IMR-90 (cell line): ENCODE data around the gene NCKAP5. TPM values are rescaled to one million over a fixed set of nuclear protein-coding genes. Genes with fewer than 3 reads are reported as not detected.

ENCODE experiments used
- ATAC-seq: fragments of 200-7000 bp; cut with Tn5 transposase; 2 replicates; pipeline ENCODE4 v1.9.1; 2020; ENCODE audit warnings: low read depth, mild to moderate bottlenecking, moderate library complexity
- BruUV-seq: library from RNA; stranded (reverse); fragments of 400-500 nt; replicated peaks from 2 replicates; lab custom pipeline; 2021; lab: Mats Ljungman, UMichigan
- CTCF ChIA-PET: fragments of 300-600 bp; formaldehyde crosslinking; extraction: SDS; loops from one replicate; lab custom pipeline; 2021; ENCODE audit warnings: antibody characterized with exemption; lab: Yijun Ruan, JAX
- POLR2A ChIA-PET: fragments of 300-600 bp; sonication (Branson Sonifier 250); formaldehyde crosslinking; loops from one replicate; lab custom pipeline; 2022; ENCODE audit warnings: antibody characterized with exemption; ENCODE audit not compliant: unreplicated experiment; lab: Charles Lee
- DNase-seq: peaks from one replicate; pipeline ENCODE4 v3.0.0; 2013
- H2AFZ ChIP-seq: replicated peaks from 2 replicates; pipeline ENCODE3; 2013; ENCODE audit warnings: low read length, mild to moderate bottlenecking; ENCODE audit not compliant: poor library complexity
- H2AK5ac ChIP-seq: 2 replicates; pipeline ENCODE4 v1.6.1; 2013; ENCODE audit warnings: low read depth, low read length, inconsistent platforms
- H2AK9ac ChIP-seq: replicated peaks from 2 replicates; pipeline ENCODE3; 2013; ENCODE audit warnings: mild to moderate bottlenecking, low read depth, low read length, moderate library complexity; ENCODE audit not compliant: poor library complexity
- H2BK120ac ChIP-seq: 2 replicates; pipeline ENCODE4 v1.6.1; 2013; ENCODE audit warnings: low read depth, low read length, inconsistent platforms
- H2BK15ac ChIP-seq: 3 replicates; pipeline ENCODE4 v1.6.1; 2013; ENCODE audit warnings: low read depth, low read length, inconsistent platforms
- H2BK20ac ChIP-seq: 2 replicates; pipeline ENCODE4 v1.6.1; 2013; ENCODE audit warnings: low read depth, mild to moderate bottlenecking, inconsistent platforms, low read length, moderate library complexity
- H2BK5ac ChIP-seq: 2 replicates; pipeline ENCODE4 v1.6.1; 2013; ENCODE audit warnings: mild to moderate bottlenecking, low read depth, low read length, inconsistent platforms; ENCODE audit not compliant: poor library complexity, severe bottlenecking
- H3K14ac ChIP-seq: replicated peaks from 2 replicates; pipeline ENCODE4 v1.6.1; 2013; ENCODE audit warnings: low read depth, low read length, inconsistent platforms
- H3K18ac ChIP-seq: 2 replicates; pipeline ENCODE4 v1.6.1; 2013; ENCODE audit warnings: low read depth, low read length, control low read depth
- H3K23ac ChIP-seq: 2 replicates; pipeline ENCODE4 v1.6.1; 2013; ENCODE audit warnings: low read depth, low read length, inconsistent platforms
- H3K27ac ChIP-seq: 2 replicates; pipeline ENCODE4 v1.5.1; 2013; ENCODE audit warnings: mild to moderate bottlenecking, control low read depth, low read length; ENCODE audit not compliant: insufficient read depth
- H3K27me3 ChIP-seq: 2 replicates; pipeline ENCODE4 v1.6.1; 2013; ENCODE audit warnings: low read length; ENCODE audit not compliant: control insufficient read depth, insufficient read depth
- H3K36me3 ChIP-seq: 2 replicates; pipeline ENCODE4 v1.6.1; 2013; ENCODE audit warnings: low read length, mixed read lengths; ENCODE audit not compliant: control insufficient read depth, insufficient read depth
- H3K4ac ChIP-seq: 2 replicates; pipeline ENCODE4 v1.6.1; 2013; ENCODE audit warnings: low read depth, low read length, inconsistent platforms
- H3K4me1 ChIP-seq: 2 replicates; pipeline ENCODE4 v1.6.1; 2013; ENCODE audit warnings: low read length, mixed read lengths; ENCODE audit not compliant: control insufficient read depth, insufficient read depth
- H3K4me2 ChIP-seq: 2 replicates; pipeline ENCODE4 v1.6.1; 2013; ENCODE audit warnings: low read depth, mild to moderate bottlenecking, control low read depth, low read length, moderate library complexity
- H3K4me3 ChIP-seq: 2 replicates; pipeline ENCODE4 v1.5.1; 2013; ENCODE audit warnings: low read depth, mild to moderate bottlenecking, control low read depth, low read length, moderate library complexity; ENCODE audit not compliant: insufficient read depth
- H3K56ac ChIP-seq: 2 replicates; pipeline ENCODE4 v1.6.1; 2013; ENCODE audit warnings: low read length, inconsistent platforms; ENCODE audit not compliant: insufficient read depth; ENCODE audit errors: extremely low read depth
- H3K79me1 ChIP-seq, 2 experiments: 2 replicates each; pipeline ENCODE4 v1.6.1; 2013; ENCODE audit warnings: low read length in 2 of 2, inconsistent platforms in 1 of 2, low read depth in 1 of 2
- H3K9ac ChIP-seq: 2 replicates; pipeline ENCODE4 v1.6.1; 2013; ENCODE audit warnings: low read depth, low read length, control low read depth
- H3K9me1 ChIP-seq: 2 replicates; pipeline ENCODE4 v1.6.1; 2013; ENCODE audit warnings: low read length, inconsistent platforms; ENCODE audit not compliant: insufficient read depth
- H3K9me3 ChIP-seq: 2 replicates; pipeline ENCODE4 v1.6.1; 2013; ENCODE audit warnings: low read length; ENCODE audit not compliant: control insufficient read depth, insufficient read depth
- H4K20me1 ChIP-seq: 2 replicates; pipeline ENCODE4 v1.6.1; 2013; ENCODE audit warnings: low read length, inconsistent platforms; ENCODE audit not compliant: insufficient read depth
- H4K5ac ChIP-seq: 2 replicates; pipeline ENCODE4 v1.6.1; 2013; ENCODE audit warnings: mild to moderate bottlenecking, low read depth, low read length, control low read depth
- H4K8ac ChIP-seq, 2 experiments: 2 replicates each; pipeline ENCODE4 v1.6.1; 2013; ENCODE audit warnings: low read depth in 2 of 2, low read length in 2 of 2, control low read depth in 1 of 2, inconsistent platforms in 1 of 2
- H4K91ac ChIP-seq: 2 replicates; pipeline ENCODE4 v1.6.1; 2013; ENCODE audit warnings: low read depth, low read length, inconsistent platforms; ENCODE audit not compliant: insufficient read depth
- BHLHE40 ChIP-seq: fragments of 150-350 bp; IDR thresholded peaks from 2 replicates; pipeline ENCODE4 v1.6.1; 2016; ENCODE audit warnings: mild to moderate bottlenecking, low read depth, low read length
- CHD1 ChIP-seq: IDR thresholded peaks from 2 replicates; pipeline ENCODE4 v1.6.1; 2012; ENCODE audit warnings: low read depth, low read length, improper control_type of control experiment
- MAFK ChIP-seq: IDR thresholded peaks from 2 replicates; pipeline ENCODE4 v1.6.1; 2012; ENCODE audit warnings: low read depth, low read length, improper control_type of control experiment
- MAZ ChIP-seq: IDR thresholded peaks from 2 replicates; pipeline ENCODE4 v1.6.1; 2012; ENCODE audit warnings: low read depth, mild to moderate bottlenecking, low read length, improper control_type of control experiment, moderate library complexity, borderline replicate concordance
- NFE2L2 ChIP-seq: fragments of 150-350 bp; IDR thresholded peaks from 2 replicates; pipeline ENCODE4 v1.6.1; 2016; ENCODE audit warnings: low read depth, mild to moderate bottlenecking, low read length
- POLR2A ChIP-seq: IDR thresholded peaks from 2 replicates; pipeline ENCODE4 v1.6.1; 2012; ENCODE audit warnings: mild to moderate bottlenecking, low read depth, low read length
- RCOR1 ChIP-seq: IDR thresholded peaks from 2 replicates; pipeline ENCODE4 v1.6.1; 2012; ENCODE audit warnings: mild to moderate bottlenecking, low read length, improper control_type of control experiment; ENCODE audit not compliant: insufficient replicate concordance
- RFX5 ChIP-seq: IDR thresholded peaks from 2 replicates; pipeline ENCODE4 v1.8.0; 2012; ENCODE audit warnings: low read depth, mild to moderate bottlenecking, low read length, moderate library complexity
- SMC3 ChIP-seq: fragments of 150-350 bp; IDR thresholded peaks from 2 replicates; pipeline ENCODE4 v1.6.1; 2016; ENCODE audit warnings: low read depth, mild to moderate bottlenecking, antibody characterized with exemption, low read length, moderate library complexity
- WGBS, 2 experiments: methylation state at CpG; one replicate each; pipeline versions ENCODE4 v1.1.5 to v1.1.7; 2013; ENCODE audit warnings: missing lambda C conversion rate in 2 of 2; ENCODE audit not compliant: insufficient read length in 1 of 2; ENCODE audit errors: extremely low coverage in 2 of 2; 5-methylcytosine and 5-hydroxymethylcytosine counted together
- dilution Hi-C: fragments of 300-500 bp; cut with HindIII; formaldehyde crosslinking; loops from one replicate; pipeline ENCODE4 v1.14.3; 2018; ENCODE audit warnings: low sequenced_read_pairs; ENCODE audit not compliant: unreplicated experiment
- in situ Hi-C: fragments of 300-500 bp; cut with MboI; formaldehyde crosslinking; loops from 3 replicates; pipeline ENCODE4 v1.14.3; 2019; ENCODE audit warnings: low sequenced_read_pairs, inconsistent platforms, mixed read lengths
- intact Hi-C: fragments of 100-400 bp; cut with micrococcal nuclease; formaldehyde crosslinking; loops from 2 replicates; pipeline ENCODE4 v1.10.0; 2022
- polyA plus RNA-seq, 3 experiments: library from polyadenylated mRNA; depleted of rRNA; stranded (reverse); fragments of >200 nt; gene quantifications; 2 replicates each; pipeline ENCODE4 v1.2.3, GENCODE V29; 2012; ENCODE audit warnings: low replicate concordance in 1 of 3
- total RNA-seq: library from RNA; depleted of rRNA; stranded (reverse); fragments of >200 nt; gene quantifications from 2 replicates; pipeline ENCODE4 v1.2.3, GENCODE V29; 2012
- TF ChIP-seq, protein P1 (sequence below): fragments of 150-350 bp; IDR thresholded peaks from 2 replicates; pipeline ENCODE4 v1.6.1; 2017; ENCODE audit warnings: mild to moderate bottlenecking, antibody characterized with exemption, low read length, low read depth
- TF ChIP-seq, protein P2 (sequence below): fragments of 150-350 bp; IDR thresholded peaks from 2 replicates; pipeline ENCODE4 v1.6.1; 2016; ENCODE audit warnings: low read depth, mild to moderate bottlenecking, low read length, moderate library complexity, borderline replicate concordance

Gene NCKAP5
- total and polyA plus RNA-seq, 2 of the 4 experiments (the other 2 are of a cell fraction) = 2.7 to 3.9 TPM

- Histone ChIP-seq H4K20me1 (no peaks in the 10 kb centered on the region), H3K4ac (no peak overlapping the region), H3K9me3 (no peaks in the 10 kb centered on the region), H3K27me3 (no peaks in the 10 kb centered on the region), H3K9ac (no peak overlapping the region), H3K23ac (no peak overlapping the region), H2BK15ac (no peak overlapping the region), H3K79me1 (no peaks in the 10 kb centered on the region), H3K4me1 (no peaks in the 10 kb centered on the region), H4K8ac (no peak overlapping the region), H3K14ac (no peak overlapping the region), H2BK120ac (no peak overlapping the region), H2BK5ac (no peak overlapping the region), H4K5ac (no peak overlapping the region), H3K9me1 (no peaks in the 10 kb centered on the region; the same call in 1 of the 2 replicates), H3K27ac (no peak overlapping the region), H2AK5ac (no peak overlapping the region), H2BK20ac (no peak overlapping the region), H3K56ac (no peak overlapping the region), H3K4me3 (no peak overlapping the region), H2AFZ (no peak overlapping the region), H3K18ac (no peak overlapping the region), H3K4me2 (no peak overlapping the region), H2AK9ac (no peak overlapping the region), H3K36me3 (peaks cover 34% of the 10 kb centered on the region), H4K91ac (no peak overlapping the region)
- ChIA-PET POLR2A (no interaction called here), CTCF (no interaction called here)
- no TSS peak for BruUV-seq
- no peak for DNase-seq
- intact Hi-C loops (no loop called here), in situ Hi-C loops (no loop called here), dilution Hi-C loops (no loop called here)
- TF ChIP-seq RFX5 = no peak
- TF ChIP-seq POLR2A = no peak
- no peak for TF ChIP-seq NFE2L2
- TF ChIP-seq, protein P1, sequence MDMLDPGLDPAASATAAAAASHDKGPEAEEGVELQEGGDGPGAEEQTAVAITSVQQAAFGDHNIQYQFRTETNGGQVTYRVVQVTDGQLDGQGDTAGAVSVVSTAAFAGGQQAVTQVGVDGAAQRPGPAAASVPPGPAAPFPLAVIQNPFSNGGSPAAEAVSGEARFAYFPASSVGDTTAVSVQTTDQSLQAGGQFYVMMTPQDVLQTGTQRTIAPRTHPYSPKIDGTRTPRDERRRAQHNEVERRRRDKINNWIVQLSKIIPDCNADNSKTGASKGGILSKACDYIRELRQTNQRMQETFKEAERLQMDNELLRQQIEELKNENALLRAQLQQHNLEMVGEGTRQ = no peak
- no peak for TF ChIP-seq RCOR1
- TF ChIP-seq CHD1 = no peak
- TF ChIP-seq MAZ = no peak
- no peak for TF ChIP-seq BHLHE40
- TF ChIP-seq SMC3 = no peak
- TF ChIP-seq, protein P2, sequence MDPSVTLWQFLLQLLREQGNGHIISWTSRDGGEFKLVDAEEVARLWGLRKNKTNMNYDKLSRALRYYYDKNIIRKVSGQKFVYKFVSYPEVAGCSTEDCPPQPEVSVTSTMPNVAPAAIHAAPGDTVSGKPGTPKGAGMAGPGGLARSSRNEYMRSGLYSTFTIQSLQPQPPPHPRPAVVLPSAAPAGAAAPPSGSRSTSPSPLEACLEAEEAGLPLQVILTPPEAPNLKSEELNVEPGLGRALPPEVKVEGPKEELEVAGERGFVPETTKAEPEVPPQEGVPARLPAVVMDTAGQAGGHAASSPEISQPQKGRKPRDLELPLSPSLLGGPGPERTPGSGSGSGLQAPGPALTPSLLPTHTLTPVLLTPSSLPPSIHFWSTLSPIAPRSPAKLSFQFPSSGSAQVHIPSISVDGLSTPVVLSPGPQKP = no peak
- no peak for TF ChIP-seq MAFK
- ATAC-seq = no peak
- WGBS, 2 experiments = no CpG with 5 or more reads among the region's 4 CpGs
These were observed 779.9 kb downstream of the NCKAP5 start for GRCh38 chr2:132788310-132788838.
